IPS-20b (cell line): ENCODE data around the gene GJD3.
"Not testable (repeated sequence)": the region's sequence is repeated elsewhere in the genome, so short reads cannot be mapped to it uniquely, and the experiment has no call there.

Source experiments
- H3K27ac ChIP-seq: one replicate; pipeline ENCODE4 v1.5.1; 2013; ENCODE audit warnings: low read length
- H3K27me3 ChIP-seq: 2 replicates; pipeline ENCODE4 v1.6.1; 2013; ENCODE audit warnings: mild to moderate bottlenecking, low read length, inconsistent platforms; ENCODE audit not compliant: insufficient read depth
- H3K36me3 ChIP-seq: 2 replicates; pipeline ENCODE4 v1.6.1; 2013; ENCODE audit warnings: low read depth, mild to moderate bottlenecking, inconsistent platforms, low read length, moderate library complexity; ENCODE audit not compliant: insufficient read depth
- H3K4me1 ChIP-seq: 2 replicates; pipeline ENCODE4 v1.6.1; 2013; ENCODE audit warnings: mild to moderate bottlenecking, control low read depth, inconsistent platforms, low read length, moderate library complexity; ENCODE audit not compliant: insufficient read depth
- H3K4me3 ChIP-seq: 2 replicates; pipeline ENCODE4 v1.5.1; 2013; ENCODE audit warnings: mild to moderate bottlenecking, low read length, inconsistent platforms
- H3K9ac ChIP-seq: 2 replicates; pipeline ENCODE4 v1.6.1; 2013; ENCODE audit warnings: low read depth, mild to moderate bottlenecking, inconsistent platforms, low read length, moderate library complexity
- H3K9me3 ChIP-seq: 2 replicates; pipeline ENCODE4 v1.6.1; 2013; ENCODE audit warnings: mild to moderate bottlenecking, low read depth, low read length, inconsistent platforms; ENCODE audit not compliant: insufficient read depth

Gene GJD3

GRCh38 chr17:40378966-40379365 lies 14.4 kb upstream of the GJD3 start:
- H3K36me3 ChIP-seq = no peaks in the 10 kb centered on the region
- no peak overlapping the region for H3K4me3 ChIP-seq
- no peaks in the 10 kb centered on the region for H3K27me3 ChIP-seq
- no peaks in the 10 kb centered on the region for H3K9me3 ChIP-seq
- H3K27ac ChIP-seq = no peak overlapping the region
- H3K9ac ChIP-seq = no peak overlapping the region
- no peaks in the 10 kb centered on the region for H3K4me1 ChIP-seq

DNA sequence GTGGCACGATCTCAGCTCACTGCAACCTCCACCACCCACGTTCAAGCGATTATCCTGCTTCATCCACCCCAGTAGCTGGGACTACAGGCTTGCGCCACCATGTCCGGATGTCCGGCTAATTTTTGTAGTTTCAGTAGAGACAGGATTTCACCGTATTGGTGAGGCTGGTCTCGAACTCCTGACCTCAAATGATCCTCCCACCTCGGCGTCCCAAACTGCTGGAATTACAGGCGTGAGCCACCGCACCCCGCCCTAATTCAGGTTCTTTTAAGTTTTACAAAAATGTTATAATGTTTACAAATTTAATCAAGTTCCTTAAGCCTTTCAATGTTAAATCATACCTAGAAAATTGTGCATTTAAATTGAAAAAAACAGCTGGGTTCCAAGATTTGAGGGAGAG lies 13.3 kb upstream of the GJD3 start:
- no peak overlapping the region for H3K27ac ChIP-seq
- no peaks in the 10 kb centered on the region for H3K36me3 ChIP-seq
- H3K27me3 ChIP-seq = no peaks in the 10 kb centered on the region
- no peaks in the 10 kb centered on the region for H3K4me1 ChIP-seq
- no peaks in the 10 kb centered on the region for H3K9me3 ChIP-seq
- H3K4me3 ChIP-seq = no peak overlapping the region
- H3K9ac ChIP-seq = no peak overlapping the region

- H3K9ac ChIP-seq, H3K4me3 ChIP-seq, H3K27me3 ChIP-seq, H3K36me3 ChIP-seq, H3K27ac ChIP-seq, H3K4me1 ChIP-seq, H3K9me3 ChIP-seq: not testable (repeated sequence)
Observed at GRCh38 chr17:40376541-40376940, 12.0 kb upstream of the GJD3 start.

GRCh38 chr17:40375786-40376185 lies 11.2 kb upstream of the GJD3 start:
- not testable (repeated sequence) for H3K27me3 ChIP-seq, H3K36me3 ChIP-seq, H3K9ac ChIP-seq

GRCh38 chr17:40374821-40375498 lies 10.4 kb upstream of the GJD3 start:
- Histone ChIP-seq H3K27me3 (no peaks in the 10 kb centered on the region), H3K27ac (no peak overlapping the region), H3K9ac (no peak overlapping the region), H3K4me3 (no peak overlapping the region; the same call in 1 of the 2 replicates), H3K36me3 (no peaks in the 10 kb centered on the region), H3K4me1 (no peaks in the 10 kb centered on the region; the same call in 1 of the 2 replicates), H3K9me3 (no peaks in the 10 kb centered on the region)

More at GRCh38 chr17:40375786-40376185, 11.2 kb upstream of the GJD3 start:
- not testable (repeated sequence) for H3K9me3 ChIP-seq, H3K4me1 ChIP-seq, H3K27ac ChIP-seq, H3K4me3 ChIP-seq

DNA sequence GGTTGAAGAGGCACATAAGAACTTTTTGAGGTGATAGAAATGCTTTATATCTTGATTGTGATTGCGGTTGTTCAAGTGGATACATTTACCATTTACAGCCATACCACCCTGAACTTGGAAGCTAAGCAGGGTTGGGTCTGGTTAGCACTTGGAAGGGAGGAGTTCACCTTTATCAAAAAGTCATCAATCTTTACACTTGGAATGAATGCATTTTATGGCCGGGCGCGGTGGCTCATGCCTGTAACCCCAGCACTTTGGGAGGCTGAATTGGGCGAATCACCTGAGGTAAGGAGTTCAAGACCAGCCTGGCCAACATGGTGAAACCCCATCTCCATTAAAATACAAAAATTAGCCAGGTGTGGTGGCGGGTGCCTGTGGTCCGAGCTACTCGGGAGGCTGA lies 9.5 kb upstream of the GJD3 start:
- no peak overlapping the region for H3K27ac ChIP-seq
- no peaks in the 10 kb centered on the region for H3K9me3 ChIP-seq
- no peaks in the 10 kb centered on the region for H3K36me3 ChIP-seq

GRCh38 chr17:40373324-40373723 lies 8.8 kb upstream of the GJD3 start:
- Histone ChIP-seq H3K27ac (no peak overlapping the region), H3K9ac (no peak overlapping the region), H3K9me3 (no peaks in the 10 kb centered on the region)

More for the DNA sequence above, 9.5 kb upstream of the GJD3 start:
- H3K4me3 ChIP-seq = no peak overlapping the region
- no peaks in the 10 kb centered on the region; the same call in 1 of the 2 replicates for H3K4me1 ChIP-seq
- no peaks in the 10 kb centered on the region for H3K27me3 ChIP-seq
- no peak overlapping the region for H3K9ac ChIP-seq

GRCh38 chr17:40372644-40373043 lies 8.1 kb upstream of the GJD3 start:
- not testable (repeated sequence) for H3K9me3 ChIP-seq, H3K4me3 ChIP-seq, H3K9ac ChIP-seq, H3K36me3 ChIP-seq, H3K27me3 ChIP-seq, H3K4me1 ChIP-seq, H3K27ac ChIP-seq

More at GRCh38 chr17:40373324-40373723, 8.8 kb upstream of the GJD3 start:
- no peaks in the 10 kb centered on the region for H3K27me3 ChIP-seq
- H3K4me1 ChIP-seq = no peaks in the 10 kb centered on the region; the same call in 1 of the 2 replicates
- H3K36me3 ChIP-seq = no peaks in the 10 kb centered on the region
- H3K4me3 ChIP-seq = no peak overlapping the region

GRCh38 chr17:40372031-40372430 lies 7.5 kb upstream of the GJD3 start:
- H3K4me3 ChIP-seq = no peak overlapping the region

DNA sequence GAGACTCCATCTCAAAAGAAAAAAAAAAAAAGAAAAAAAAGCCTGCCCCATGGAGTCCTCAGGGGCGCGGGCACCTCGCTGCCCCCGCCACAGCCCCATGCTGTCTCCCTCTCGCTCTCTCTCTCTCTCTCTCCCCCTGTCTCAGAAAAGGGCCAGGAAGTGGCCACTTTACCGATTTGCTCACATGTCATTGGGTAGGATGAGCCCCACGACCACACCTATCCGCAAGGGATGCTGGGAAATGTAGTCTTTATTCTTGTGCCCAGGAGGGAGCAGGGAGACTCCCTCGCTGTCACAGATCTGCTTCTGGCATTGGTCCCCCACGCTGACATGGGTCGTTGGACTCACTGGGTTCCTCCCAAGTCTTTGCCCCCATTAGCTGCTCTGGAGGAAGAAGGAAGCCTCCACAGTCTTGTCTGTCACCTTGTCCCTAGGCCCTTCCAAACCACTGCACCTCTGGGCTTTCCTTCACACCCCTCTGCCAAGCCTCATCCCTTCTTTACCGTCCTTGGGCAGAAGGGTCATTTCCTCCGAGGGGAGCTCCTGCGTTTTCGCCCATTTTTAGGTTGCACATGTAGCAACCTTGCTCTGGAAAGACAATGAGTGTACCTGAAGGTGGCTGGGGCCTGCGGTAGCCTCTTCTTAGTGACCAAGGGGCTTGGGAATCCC lies 6.9 kb upstream of the GJD3 start:
- no peaks in the 10 kb centered on the region for H3K36me3 ChIP-seq
- H3K4me1 ChIP-seq = no peaks in the 10 kb centered on the region; the same call in 1 of the 2 replicates
- no peak overlapping the region for H3K9ac ChIP-seq
- H3K9me3 ChIP-seq = no peaks in the 10 kb centered on the region
- no peaks in the 10 kb centered on the region for H3K27me3 ChIP-seq
- H3K4me3 ChIP-seq = no peak overlapping the region
- no peak overlapping the region for H3K27ac ChIP-seq

More at GRCh38 chr17:40372031-40372430, 7.5 kb upstream of the GJD3 start:
- Histone ChIP-seq H3K27ac (no peak overlapping the region), H3K9ac (no peak overlapping the region), H3K4me1 (no peaks in the 10 kb centered on the region; the same call in 1 of the 2 replicates), H3K9me3 (no peaks in the 10 kb centered on the region), H3K36me3 (no peaks in the 10 kb centered on the region), H3K27me3 (no peaks in the 10 kb centered on the region)

DNA sequence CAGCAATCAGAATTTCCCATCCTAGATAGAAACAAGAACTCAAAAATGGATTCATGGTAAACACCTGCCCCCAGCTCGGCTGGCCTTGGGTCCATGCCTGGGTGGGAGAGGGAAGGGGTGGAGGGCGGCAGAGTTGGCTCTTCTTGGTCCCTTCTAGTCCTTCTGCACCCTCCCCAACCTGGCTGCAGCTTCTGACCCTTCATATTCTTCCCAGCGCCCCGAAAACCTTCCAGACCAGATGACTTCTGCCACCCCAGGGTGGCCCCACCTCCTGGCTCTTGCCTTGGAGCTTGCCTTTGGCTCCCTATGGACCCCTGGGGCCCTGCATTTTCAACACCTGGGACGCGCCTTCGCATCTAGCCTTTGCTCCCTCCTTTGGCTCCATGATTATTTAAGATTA lies 5.4 kb upstream of the GJD3 start:
- no peak overlapping the region for H3K9ac ChIP-seq
- H3K36me3 ChIP-seq = no peaks in the 10 kb centered on the region
- H3K4me1 ChIP-seq = no peaks in the 10 kb centered on the region; the same call in none of the 2 replicates
- H3K27me3 ChIP-seq = no peaks in the 10 kb centered on the region
- no peak overlapping the region for H3K4me3 ChIP-seq
- no peak overlapping the region for H3K27ac ChIP-seq
- H3K9me3 ChIP-seq = no peaks in the 10 kb centered on the region

DNA sequence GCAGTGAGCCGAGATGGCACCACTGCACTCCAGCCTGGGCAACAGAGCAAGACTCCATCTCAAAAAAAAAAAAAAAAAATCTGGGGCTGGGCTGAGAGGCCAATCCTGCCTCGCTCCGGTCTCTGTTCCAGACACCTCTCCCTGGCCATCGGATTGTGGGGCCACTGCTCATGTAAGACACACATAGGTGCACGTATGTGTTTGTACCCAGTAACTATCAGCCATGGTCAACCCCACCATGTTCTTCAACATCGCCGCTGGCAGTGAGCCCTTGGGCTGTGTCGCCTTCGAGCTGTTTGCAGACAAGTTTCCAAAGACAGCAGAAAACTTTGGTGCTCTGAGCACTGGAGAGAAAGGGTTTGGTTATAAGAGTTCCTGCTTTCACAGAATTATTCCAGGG lies 3.2 kb upstream of the GJD3 start:
- not testable (repeated sequence) for H3K4me3 ChIP-seq, H3K4me1 ChIP-seq, H3K9me3 ChIP-seq

More for the DNA sequence above, 3.2 kb upstream of the GJD3 start:
- H3K27me3 ChIP-seq = peaks cover 21% of the 10 kb centered on the region
- H3K9ac ChIP-seq, H3K36me3 ChIP-seq, H3K27ac ChIP-seq: not testable (repeated sequence)
